Stimulated activated CD8-positive, alpha-beta memory T cell treated with anti-CD3 and anti-CD28 coated beads, Interleukin-7, amount 100 ng/mL, for 24 hours (primary cell): ENCODE data around the gene MKS1.

Source experiments
- DNase-seq: peaks from one replicate; pipeline ENCODE4 v3.0.0-alpha.2; 2020; ENCODE audit warnings: low read depth

The MKS1 gene

DNA sequence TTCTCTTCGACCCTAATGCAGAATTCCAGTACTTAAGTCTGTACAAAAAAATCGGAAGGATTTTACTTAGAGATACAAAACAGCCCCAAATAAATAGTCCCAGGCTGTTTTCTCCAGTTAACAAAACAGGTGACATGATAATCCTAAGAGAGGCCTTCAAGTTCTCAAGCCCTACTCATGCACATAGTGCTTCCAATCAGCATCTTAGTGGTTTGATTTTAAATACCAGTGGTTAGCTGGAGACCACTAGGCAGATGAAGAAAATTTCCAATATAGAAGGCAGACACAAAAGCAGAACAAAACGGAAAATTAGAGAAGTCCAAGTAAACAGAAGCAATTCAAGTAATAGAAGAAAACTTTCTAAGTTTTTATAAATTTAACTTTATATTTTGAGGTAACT is 57.5 kb downstream of the MKS1 start:
- DNase-seq = no peak

DNA sequence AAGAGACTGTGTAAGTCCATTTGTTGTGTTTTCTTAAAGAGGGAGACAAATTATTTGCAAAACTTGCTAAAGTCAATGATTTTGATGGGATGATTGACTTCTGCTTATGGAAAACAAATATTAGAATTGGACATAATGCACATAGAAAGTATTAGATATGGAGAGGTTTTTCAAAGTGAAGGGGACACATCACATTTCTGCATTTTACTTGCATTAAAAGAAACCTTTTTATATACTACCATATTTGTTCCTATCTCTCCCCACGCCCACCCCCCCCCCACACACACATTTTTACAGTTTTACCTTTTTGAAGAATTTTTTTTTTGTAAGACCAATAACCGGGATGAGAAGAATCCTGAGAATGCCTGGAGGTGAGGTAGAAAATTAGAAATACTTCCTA is 60.9 kb downstream of the MKS1 start:
- DNase-seq = no peak

GRCh38 chr17:58156839-58157803 is 61.9 kb downstream of the MKS1 start:
- peak; percentile 27 for DNase-seq
